ENCODE data around the gene PAPPA2. TPM values are rescaled to one million over a fixed set of nuclear protein-coding genes. Genes with fewer than 3 reads are reported as not detected.

The PAPPA2 gene
- total and polyA plus RNA-seq, 5 donors: 0.18 to 1.1 (median 0.74) TPM

- H3K4me1 ChIP-seq (ENCODE audit: control insufficient read depth, insufficient read depth, low read length): no peaks in the 10 kb centered on the region
- intact Hi-C loops (cut with DNase I): no loop called here
- 52% methylated on average over 1 of the region's 1 CpG for WGBS
- no peak overlapping the region for H3K4me3 ChIP-seq (ENCODE audit: low read length)
- H3K9me3 ChIP-seq (ENCODE audit: control insufficient read depth, low read length): peaks cover 2% of the 10 kb centered on the region
- DNase-seq (no peak), ATAC-seq (no peak)
- no peak overlapping the region for H3K27ac ChIP-seq (ENCODE audit: low read length)
- no peaks in the 10 kb centered on the region for H3K27me3 ChIP-seq (ENCODE audit: control insufficient read depth, insufficient read depth)
Measured at GRCh38 chr1:176648556-176648955, 185.6 kb downstream of the PAPPA2 start.

DNA sequence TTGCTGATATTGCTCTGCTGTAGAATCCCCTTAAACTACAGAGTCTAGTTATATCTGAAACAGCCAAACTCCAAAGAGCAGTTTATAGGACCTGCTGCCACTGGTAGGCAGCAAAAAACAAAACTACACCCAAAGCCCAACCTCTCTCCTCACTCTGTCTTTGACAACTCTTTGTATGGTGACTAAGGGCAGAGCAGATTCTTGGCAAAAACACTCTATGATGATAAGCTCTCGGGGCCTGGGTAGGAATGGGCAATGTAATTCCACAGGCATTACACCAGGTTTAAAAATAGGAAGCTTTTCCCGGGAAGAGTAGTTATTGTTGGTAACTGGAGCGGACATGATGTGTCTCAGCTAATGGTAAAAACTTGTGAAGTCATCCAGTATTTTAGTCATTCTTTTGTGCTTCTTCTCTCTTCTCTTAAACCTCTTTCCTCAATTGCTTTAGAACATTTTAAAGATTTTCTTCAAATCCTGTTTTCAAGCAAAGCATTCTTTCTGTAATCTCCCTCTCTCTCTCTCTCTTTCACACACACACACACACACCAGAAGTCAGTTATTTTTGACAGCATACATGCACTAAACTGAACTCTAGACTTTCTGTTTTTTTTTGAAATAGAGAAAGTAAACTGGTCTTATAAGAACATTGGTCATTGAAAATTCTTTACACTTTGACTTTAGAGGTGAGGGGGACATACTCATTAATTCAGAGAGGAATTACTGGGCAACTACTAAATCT, 193.5 kb downstream of the PAPPA2 start:
- WGBS: 17% methylated on average over 3 of the region's 3 CpGs
- no peak for DNase-seq
- no peak overlapping the region for H3K4me3 ChIP-seq (ENCODE audit: low read length)
- intact Hi-C loops (cut with DNase I): no loop called here
- peak; percentile 98 for ATAC-seq
- no peaks in the 10 kb centered on the region for H3K4me1 ChIP-seq (ENCODE audit: control insufficient read depth, insufficient read depth, low read length)
- no peaks in the 10 kb centered on the region for H3K27me3 ChIP-seq (ENCODE audit: control insufficient read depth, insufficient read depth)
- peaks cover 2% of the 10 kb centered on the region for H3K9me3 ChIP-seq (ENCODE audit: control insufficient read depth, low read length)
- peak overlapping the region; percentile 100 for H3K27ac ChIP-seq (ENCODE audit: low read length)

DNA sequence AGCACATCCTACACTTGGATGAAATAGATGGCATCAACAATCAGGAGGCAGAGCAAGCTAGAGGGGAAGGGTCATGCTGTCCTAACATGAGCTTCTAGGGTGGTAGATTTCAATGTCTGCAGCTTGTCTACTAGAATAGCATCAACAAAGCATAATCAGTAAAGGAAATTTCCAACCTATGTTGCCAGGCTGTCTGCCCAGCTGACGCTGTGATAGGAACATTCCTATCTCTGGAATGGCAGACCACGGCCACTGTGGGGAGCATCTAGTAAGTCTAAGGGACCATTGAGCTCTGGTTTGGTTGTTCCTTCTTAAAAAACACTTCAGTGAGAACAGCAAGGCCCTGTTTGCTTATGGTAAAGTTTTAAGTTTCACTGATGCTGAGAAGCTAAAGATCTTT, 206.8 kb downstream of the PAPPA2 start:
- WGBS: 26% methylated on average over 2 of the region's 2 CpGs
- no peaks in the 10 kb centered on the region for H3K4me1 ChIP-seq (ENCODE audit: control insufficient read depth, insufficient read depth, low read length)
- H3K27me3 ChIP-seq (ENCODE audit: control insufficient read depth, insufficient read depth): no peaks in the 10 kb centered on the region
- H3K27ac ChIP-seq (ENCODE audit: low read length): no peak overlapping the region
- DNase-seq (peak in 2 of 3 donors; percentile 21 to 29), ATAC-seq (peak; percentile 41 to 47)
- no peaks in the 10 kb centered on the region for H3K9me3 ChIP-seq (ENCODE audit: control insufficient read depth, low read length)
- no peak overlapping the region for H3K4me3 ChIP-seq (ENCODE audit: low read length)
- intact Hi-C loops (cut with DNase I): no loop called here

GRCh38 chr1:176670853-176671252, 207.9 kb downstream of the PAPPA2 start:
- DNase-seq: no peak
- no peak for ATAC-seq
- no peaks in the 10 kb centered on the region for H3K9me3 ChIP-seq (ENCODE audit: control insufficient read depth, low read length)
- no peak overlapping the region for H3K4me3 ChIP-seq (ENCODE audit: low read length)
- no peaks in the 10 kb centered on the region for H3K27me3 ChIP-seq (ENCODE audit: control insufficient read depth, insufficient read depth)
- intact Hi-C loops (cut with DNase I): no loop called here
- WGBS: 76% methylated on average over 3 of the region's 3 CpGs
- H3K4me1 ChIP-seq (ENCODE audit: control insufficient read depth, insufficient read depth, low read length): no peaks in the 10 kb centered on the region
- no peak overlapping the region for H3K27ac ChIP-seq (ENCODE audit: low read length)

DNA sequence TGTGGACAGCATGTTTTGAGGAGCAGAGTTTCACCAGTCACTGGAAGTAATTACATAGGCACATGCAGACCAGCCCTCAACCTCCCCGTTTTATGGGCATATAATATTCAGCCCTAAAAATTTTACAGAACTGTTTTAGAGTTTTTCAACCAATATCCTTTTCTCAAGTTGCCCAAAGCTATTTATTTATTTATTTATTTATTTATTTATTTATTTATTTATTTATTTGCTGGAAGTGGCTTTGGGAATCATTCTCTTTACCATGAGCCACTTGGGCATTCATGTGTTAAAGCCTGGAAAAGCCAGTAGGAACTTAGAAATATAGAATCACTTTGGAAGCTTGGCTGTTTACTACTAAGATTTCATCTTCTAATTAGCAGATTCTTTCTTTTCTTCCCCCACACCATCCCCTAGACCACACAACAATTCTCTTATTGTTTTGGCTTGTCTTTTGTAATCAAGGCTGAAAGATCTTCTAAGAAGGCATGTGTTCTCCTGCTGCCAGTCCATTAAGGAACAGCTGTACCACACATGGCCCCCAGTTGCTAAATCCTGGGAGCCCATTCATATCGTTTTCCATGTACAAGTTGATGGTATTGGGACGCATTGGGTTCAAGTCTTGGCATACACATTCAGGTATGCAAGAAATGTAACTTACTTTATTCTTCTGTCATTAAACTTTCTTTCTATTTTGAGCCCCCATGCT, 220.0 kb downstream of the PAPPA2 start:
- Histone ChIP-seq H3K27me3 (ENCODE audit: control insufficient read depth, insufficient read depth) (no peaks in the 10 kb centered on the region), H3K4me3 (ENCODE audit: low read length) (no peak overlapping the region), H3K27ac (ENCODE audit: low read length) (no peak overlapping the region), H3K4me1 (ENCODE audit: control insufficient read depth, insufficient read depth, low read length) (no peaks in the 10 kb centered on the region), H3K9me3 (ENCODE audit: control insufficient read depth, low read length) (no peaks in the 10 kb centered on the region)
- intact Hi-C loops (cut with DNase I): loop anchor here in 1 of 4 donors (10.0 kb wide), 1 partner anchor 108 kb away; no protein-coding TSS in a partner anchor
- ATAC-seq (no peak), DNase-seq (no peak)
- 83% methylated on average over 3 of the region's 3 CpGs for WGBS

DNA sequence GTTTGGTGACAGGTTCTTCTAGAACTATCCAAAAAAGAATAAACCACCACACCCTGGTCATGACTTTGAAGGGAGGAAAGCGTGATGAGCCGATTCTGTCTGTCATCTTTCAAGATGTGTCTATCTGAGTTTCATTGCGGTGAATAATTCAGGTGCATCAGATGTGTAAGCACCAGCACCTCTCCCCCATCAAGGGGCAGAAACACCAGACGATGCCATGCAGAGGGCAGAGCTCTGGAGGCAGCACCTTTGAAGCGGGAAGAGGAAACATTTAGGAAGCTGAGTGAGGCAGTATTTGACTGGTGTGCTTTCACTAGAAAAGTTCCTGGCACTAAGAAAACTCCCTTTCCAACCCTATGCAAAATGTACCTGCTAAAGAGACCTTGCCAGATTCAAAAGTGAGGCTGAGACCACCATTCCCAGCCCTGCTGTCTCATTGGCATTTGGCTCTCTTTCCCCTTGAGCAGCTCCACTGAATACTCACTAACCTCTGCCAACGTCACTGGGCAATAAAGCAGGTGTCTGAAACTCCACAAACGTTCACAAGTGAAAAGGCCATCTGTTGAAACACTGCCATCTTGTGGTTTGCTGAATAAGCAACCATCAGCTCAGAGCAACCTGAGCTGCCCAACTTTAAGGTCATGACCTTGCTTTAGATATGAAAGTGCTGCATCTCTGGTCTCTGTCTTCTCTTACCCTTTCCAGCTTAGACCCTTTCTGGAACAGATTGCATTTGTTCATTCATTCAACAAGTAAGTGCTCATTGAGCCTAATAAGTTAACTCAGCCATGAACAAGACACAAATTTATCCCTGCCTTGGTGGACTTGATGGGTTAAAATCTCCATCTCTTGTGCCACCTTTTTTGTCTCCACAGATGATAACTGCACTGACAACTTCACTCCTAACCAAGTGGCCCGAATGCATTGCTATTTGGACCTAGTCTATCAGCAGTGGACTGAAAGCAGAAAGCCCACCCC, 228.6 kb downstream of the PAPPA2 start:
- 41% methylated on average over 8 of the region's 8 CpGs for WGBS
- DNase-seq: no peak
- no peak overlapping the region for H3K4me3 ChIP-seq (ENCODE audit: low read length)
- peak; percentile 53 to 62 for ATAC-seq
- H3K4me1 ChIP-seq (ENCODE audit: control insufficient read depth, insufficient read depth, low read length): no peaks in the 10 kb centered on the region
- H3K9me3 ChIP-seq (ENCODE audit: control insufficient read depth, low read length): no peaks in the 10 kb centered on the region
- intact Hi-C loops (cut with DNase I): loop anchor here in 3 of 4 donors (5.0 to 10.0 kb wide), 3 partner anchors 124 to 153 kb away; no protein-coding TSS in a partner anchor
- H3K27me3 ChIP-seq (ENCODE audit: control insufficient read depth, insufficient read depth): no peaks in the 10 kb centered on the region
- H3K27ac ChIP-seq (ENCODE audit: low read length): peak overlapping the region; percentile 86

- H3K27me3 ChIP-seq (ENCODE audit: control insufficient read depth, insufficient read depth): no peaks in the 10 kb centered on the region
- no peaks in the 10 kb centered on the region for H3K9me3 ChIP-seq (ENCODE audit: control insufficient read depth, low read length)
- intact Hi-C loops (cut with DNase I): loop anchor here in 3 of 4 donors (5.0 to 10.0 kb wide), 3 partner anchors 125 to 152 kb away; no protein-coding TSS in a partner anchor
- peak; percentile 72 to 89 (median 87) for DNase-seq
- peak overlapping the region; percentile 84 for H3K27ac ChIP-seq (ENCODE audit: low read length)
- H3K4me1 ChIP-seq (ENCODE audit: control insufficient read depth, insufficient read depth, low read length): no peaks in the 10 kb centered on the region
- ATAC-seq: peak; percentile 91 to 92
- 43% methylated on average over 4 of the region's 4 CpGs for WGBS
- no peak overlapping the region for H3K4me3 ChIP-seq (ENCODE audit: low read length)
Measured at GRCh38 chr1:176692431-176692830, 229.5 kb downstream of the PAPPA2 start.

DNA sequence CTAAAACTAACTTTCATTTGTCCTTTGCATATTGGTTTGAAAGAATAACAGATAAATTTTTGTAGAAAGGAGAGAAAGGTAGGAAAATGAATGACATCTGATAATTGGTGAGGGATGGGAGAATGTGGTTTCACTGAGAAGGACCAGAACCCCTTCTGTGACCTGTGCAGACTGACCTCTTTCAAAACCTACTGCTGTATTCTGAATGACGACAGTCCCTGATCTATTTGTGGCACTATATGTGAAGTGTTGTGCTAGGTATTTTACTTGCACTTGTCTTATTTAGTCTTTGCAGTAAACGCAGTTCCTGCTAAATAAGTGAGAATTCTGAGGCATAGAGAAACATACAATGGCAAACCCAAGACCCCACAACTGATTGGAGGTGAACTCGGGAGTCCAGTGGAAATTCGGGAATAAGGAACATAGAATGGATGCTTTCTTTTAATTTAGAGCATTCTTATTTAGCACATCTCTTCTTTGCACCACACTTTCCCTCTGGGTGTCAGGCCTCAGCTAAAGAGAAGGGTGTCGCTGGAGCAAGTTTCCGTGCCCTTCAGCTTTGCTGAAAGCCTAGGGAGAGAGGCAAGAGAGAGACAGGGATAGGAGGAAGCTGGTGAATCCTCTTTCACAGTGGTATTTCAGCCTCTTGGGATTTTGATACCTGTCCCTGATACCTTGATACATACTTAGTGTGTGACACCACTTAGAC, 230.2 kb downstream of the PAPPA2 start:
- Histone ChIP-seq H3K4me1 (ENCODE audit: control insufficient read depth, insufficient read depth, low read length) (no peaks in the 10 kb centered on the region), H3K9me3 (ENCODE audit: control insufficient read depth, low read length) (no peaks in the 10 kb centered on the region), H3K4me3 (ENCODE audit: low read length) (no peak overlapping the region), H3K27ac (ENCODE audit: low read length) (peak overlapping the region; percentile 78), H3K27me3 (ENCODE audit: control insufficient read depth, insufficient read depth) (no peaks in the 10 kb centered on the region)
- no peak for DNase-seq
- 61% methylated on average over 6 of the region's 6 CpGs for WGBS
- intact Hi-C loops (cut with DNase I): loop anchor here in 3 of 4 donors (5.0 to 10.0 kb wide), 3 partner anchors 126 to 152 kb away; no protein-coding TSS in a partner anchor
- peak; percentile 26 to 32 for ATAC-seq

DNA sequence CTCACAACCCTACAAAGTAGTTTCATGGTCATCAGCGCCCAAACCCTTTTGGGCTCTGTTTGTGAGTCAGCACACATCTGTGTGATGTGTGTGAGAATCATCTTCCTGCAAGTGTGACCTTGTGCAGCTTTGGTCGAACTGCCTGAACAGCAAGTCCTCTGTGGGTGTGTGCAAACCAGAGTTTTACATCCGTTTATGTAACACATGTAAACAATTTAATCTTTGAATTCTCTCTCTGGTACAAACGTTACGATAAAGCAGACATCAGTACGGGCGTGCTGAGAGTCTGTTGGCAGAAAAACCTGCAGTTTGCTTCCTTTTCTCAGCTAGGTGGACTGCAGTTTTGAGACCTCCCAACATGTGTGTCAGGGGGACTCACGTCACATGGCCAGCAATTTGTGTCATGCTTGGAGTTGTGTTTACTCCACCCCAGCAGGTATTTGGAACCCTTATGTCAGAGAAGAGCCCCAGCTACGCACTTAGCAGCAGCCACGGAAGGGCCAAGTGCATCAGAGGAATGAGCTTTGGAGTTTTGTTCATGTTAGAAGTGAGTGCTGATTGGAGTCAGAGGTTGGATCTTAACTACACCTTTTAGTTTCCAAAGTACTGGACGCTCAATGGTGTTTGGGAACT, 230.8 kb downstream of the PAPPA2 start:
- intact Hi-C loops (cut with DNase I): loop anchor here in 3 of 4 donors (5.0 to 10.0 kb wide), 3 partner anchors 127 to 151 kb away; no protein-coding TSS in a partner anchor
- Histone ChIP-seq H3K27me3 (ENCODE audit: control insufficient read depth, insufficient read depth) (no peaks in the 10 kb centered on the region), H3K9me3 (ENCODE audit: control insufficient read depth, low read length) (no peaks in the 10 kb centered on the region), H3K27ac (ENCODE audit: low read length) (peak overlapping the region; percentile 78), H3K4me3 (ENCODE audit: low read length) (no peak overlapping the region), H3K4me1 (ENCODE audit: control insufficient read depth, insufficient read depth, low read length) (no peaks in the 10 kb centered on the region)
- WGBS: 41% methylated on average over 11 of the region's 11 CpGs
- DNase-seq: no peak
- peak; percentile 20 to 38 for ATAC-seq
